H1 (cell line): Measurements from ENCODE around the gene ECE2. TPM values are rescaled to one million over a fixed set of nuclear protein-coding genes. Genes with fewer than 3 reads are reported as not detected.

Experiments used
- CTCF ChIA-PET: fragments of 300-600 bp; sonication (Branson Sonifier 250); formaldehyde crosslinking; loops from one replicate; lab custom pipeline; 2021; ENCODE audit not compliant: partially characterized antibody; lab: Charles Lee
- POLR2A ChIA-PET: fragments of 300-600 bp; sonication (Branson Sonifier 250); formaldehyde crosslinking; loops from one replicate; lab custom pipeline; 2021; ENCODE audit warnings: inconsistent platforms; ENCODE audit not compliant: partially characterized antibody; lab: Charles Lee
- DNase-seq, 2 experiments: peaks; one replicate each; pipeline versions ENCODE4 v3.0.0 to v3.0.0-alpha.2; 2010 to 2022; ENCODE audit warnings: low spot score in 2 of 2, low read depth in 1 of 2, mixed read lengths in 1 of 2
- FAIRE-seq: peaks from 2 replicates; lab custom pipeline; 2011; peaks lifted over from hg19 to GRCh38; lab: Jason Lieb, UNC
- H2AFZ ChIP-seq: 2 replicates; pipeline ENCODE4 v1.8.1; 2012; ENCODE audit warnings: low read length, inconsistent platforms
- H2AK5ac ChIP-seq: 2 replicates; pipeline ENCODE4 v1.6.1; 2013; ENCODE audit warnings: low read depth, low read length
- H2BK120ac ChIP-seq: replicated peaks from 2 replicates; pipeline ENCODE3; 2013; ENCODE audit warnings: low read depth, low read length, inconsistent platforms
- H2BK12ac ChIP-seq: 2 replicates; pipeline ENCODE4 v1.6.1; 2013; ENCODE audit warnings: low read depth, low read length
- H2BK15ac ChIP-seq: 2 replicates; pipeline ENCODE4 v1.6.1; 2013; ENCODE audit warnings: low read length
- H2BK20ac ChIP-seq: 2 replicates; pipeline ENCODE4 v1.6.1; 2013; ENCODE audit warnings: low read length
- H2BK5ac ChIP-seq: 2 replicates; pipeline ENCODE4 v1.6.1; 2013; ENCODE audit warnings: low read depth, low read length
- H3K14ac ChIP-seq: 2 replicates; pipeline ENCODE4 v1.6.1; 2013; ENCODE audit warnings: inconsistent platforms; ENCODE audit not compliant: insufficient read length
- H3K18ac ChIP-seq: 2 replicates; pipeline ENCODE4 v1.6.1; 2013; ENCODE audit warnings: low read length; ENCODE audit errors: extremely low read depth
- H3K23ac ChIP-seq: 2 replicates; pipeline ENCODE4 v1.6.1; 2013; ENCODE audit warnings: inconsistent platforms; ENCODE audit not compliant: insufficient read length
- H3K23me2 ChIP-seq: 2 replicates; pipeline ENCODE4 v1.6.1; 2013; ENCODE audit warnings: low read depth, low read length
- H3K27ac ChIP-seq: 2 replicates; pipeline ENCODE4 v1.6.1; 2011; ENCODE audit warnings: low read depth, low read length, inconsistent platforms
- H3K27me3 ChIP-seq, 4 experiments: replicated peaks in 1 of 4; 1 replicate in 1 of 4; 2 replicates in 3 of 4; pipeline versions ENCODE4 v1.6.1 to v1.8.1; 2011 to 2013; ENCODE audit warnings: low read length in 3 of 4, mild to moderate bottlenecking in 3 of 4, inconsistent platforms in 2 of 4, mixed read lengths in 2 of 4, moderate library complexity in 1 of 4; ENCODE audit not compliant: control insufficient read depth in 3 of 4, insufficient read depth in 3 of 4; ENCODE audit errors: extremely low read depth in 1 of 4
- H3K36me3 ChIP-seq, 4 experiments: 2 replicates each; pipeline versions ENCODE4 v1.6.1 to v1.8.1; 2011 to 2013; ENCODE audit warnings: mild to moderate bottlenecking in 4 of 4, low read length in 3 of 4, moderate library complexity in 2 of 4, control low read depth in 1 of 4, inconsistent platforms in 1 of 4; ENCODE audit not compliant: insufficient read depth in 4 of 4, control insufficient read depth in 2 of 4
- H3K4ac ChIP-seq: replicated peaks from 2 replicates; pipeline ENCODE3; 2013; ENCODE audit warnings: low read length, low read depth, mixed read lengths, inconsistent platforms; ENCODE audit not compliant: insufficient read length
- H3K4me1 ChIP-seq, 4 experiments: replicated peaks in 1 of 4; 1 replicate in 1 of 4; 2 replicates in 3 of 4; pipeline versions ENCODE4 v1.6.1 to v1.8.1; 2011 to 2013; ENCODE audit warnings: low read length in 3 of 4, inconsistent platforms in 2 of 4, mixed read lengths in 1 of 4; ENCODE audit not compliant: insufficient read depth in 4 of 4, control insufficient read depth in 3 of 4
- H3K4me2 ChIP-seq, 2 experiments: 2 replicates each; pipeline versions ENCODE4 v1.6.1 to v1.8.1; 2011 to 2013; ENCODE audit warnings: low read depth in 2 of 2, low read length in 2 of 2, control low read depth in 1 of 2, inconsistent platforms in 1 of 2, mild to moderate bottlenecking in 1 of 2; ENCODE audit not compliant: insufficient read depth in 1 of 2
- H3K4me3 ChIP-seq, 4 experiments: fragments of 200-600, 300-600 bp in 1 of 4; sonication (generic), shearing (Covaris generic), sonication (Bioruptor Twin) in 1 of 4; 2 replicates each; pipeline versions ENCODE4 v1.5.1 to v1.8.1; 2011 to 2016; ENCODE audit warnings: low read length in 4 of 4, low read depth in 3 of 4, control low read depth in 2 of 4, inconsistent platforms in 2 of 4, mild to moderate bottlenecking in 2 of 4, mixed read lengths in 1 of 4, moderate library complexity in 1 of 4; ENCODE audit not compliant: insufficient read depth in 2 of 4; ENCODE audit errors: extremely low read depth in 1 of 4
- H3K56ac ChIP-seq: replicated peaks from 2 replicates; pipeline ENCODE3; 2013; ENCODE audit warnings: low read depth, mild to moderate bottlenecking, mixed read lengths, low read length, inconsistent platforms; ENCODE audit not compliant: insufficient read length
- H3K79me1 ChIP-seq: 2 replicates; pipeline ENCODE4 v1.6.1; 2013; ENCODE audit warnings: low read depth, low read length, control low read depth
- H3K79me2 ChIP-seq, 2 experiments: 2 replicates each; pipeline versions ENCODE4 v1.6.1 to v1.8.1; 2012 to 2013; ENCODE audit warnings: low read length in 2 of 2, mild to moderate bottlenecking in 2 of 2, inconsistent platforms in 1 of 2; ENCODE audit not compliant: insufficient read depth in 2 of 2, control insufficient read depth in 1 of 2
- H3K9ac ChIP-seq, 4 experiments: replicated peaks in 1 of 4; 1 replicate in 1 of 4; 2 replicates in 3 of 4; pipeline versions ENCODE4 v1.6.1 to v1.8.1; 2011 to 2013; ENCODE audit warnings: low read depth in 3 of 4, low read length in 3 of 4, control low read depth in 2 of 4, mild to moderate bottlenecking in 2 of 4, moderate library complexity in 2 of 4, inconsistent platforms in 1 of 4; ENCODE audit errors: extremely low read depth in 1 of 4
- H3K9me3 ChIP-seq, 2 experiments: 2 replicates each; pipeline versions ENCODE4 v1.6.1 to v1.8.1; 2012 to 2013; ENCODE audit warnings: mild to moderate bottlenecking in 2 of 2, moderate library complexity in 2 of 2, control low read depth in 1 of 2, inconsistent platforms in 1 of 2, low read depth in 1 of 2, low read length in 1 of 2, mixed read lengths in 1 of 2; ENCODE audit not compliant: insufficient read depth in 2 of 2
- H4K20me1 ChIP-seq, 2 experiments: replicated peaks in 1 of 2; 2 replicates each; pipeline versions ENCODE3 to v1.8.1; 2011 to 2013; ENCODE audit warnings: inconsistent platforms in 2 of 2, low read length in 2 of 2, mild to moderate bottlenecking in 1 of 2; ENCODE audit not compliant: insufficient read depth in 2 of 2, control insufficient read depth in 1 of 2
- H4K5ac ChIP-seq: 2 replicates; pipeline ENCODE4 v1.6.1; 2013; ENCODE audit warnings: low read length, low read depth, mixed read lengths, inconsistent platforms; ENCODE audit not compliant: insufficient read length
- H4K8ac ChIP-seq: 2 replicates; pipeline ENCODE4 v1.8.0; 2013; ENCODE audit warnings: mild to moderate bottlenecking, moderate library complexity, low read length, inconsistent platforms; ENCODE audit not compliant: insufficient read depth; ENCODE audit errors: extremely low read depth
- H4K91ac ChIP-seq: replicated peaks from 2 replicates; pipeline ENCODE3; 2013; ENCODE audit warnings: low read length, mixed read lengths, inconsistent platforms; ENCODE audit not compliant: insufficient read length
- BACH1 ChIP-seq: IDR thresholded peaks from 2 replicates; pipeline ENCODE4 v1.6.1; 2012; ENCODE audit warnings: low read length, improper control_type of control experiment
- CEBPB ChIP-seq: IDR thresholded peaks from 2 replicates; pipeline ENCODE4 v1.6.1; 2012; ENCODE audit warnings: low read depth, low read length
- CTCF ChIP-seq, 3 experiments: IDR thresholded peaks; 1 replicate in 2 of 3; 2 replicates in 1 of 3; pipeline versions ENCODE4 v1.5.1 to v1.6.1; 2011; ENCODE audit warnings: low read length in 3 of 3, mild to moderate bottlenecking in 3 of 3, inconsistent platforms in 2 of 3, low read depth in 1 of 3, moderate library complexity in 1 of 3; ENCODE audit not compliant: insufficient read depth in 1 of 3; ENCODE audit errors: control extremely low read depth in 1 of 3
- GABPA ChIP-seq: IDR thresholded peaks from 2 replicates; pipeline ENCODE4 v1.6.1; 2011; ENCODE audit warnings: mild to moderate bottlenecking, low read length, moderate library complexity, borderline replicate concordance; ENCODE audit not compliant: insufficient read depth
- HDAC6 ChIP-seq: IDR thresholded peaks from one replicate; pipeline ENCODE4 v1.7.1; 2012; ENCODE audit warnings: low read depth, mild to moderate bottlenecking, inconsistent platforms, low read length, moderate library complexity
- RNF2 ChIP-seq: fragments of 200-900, 300-1000 bp; sonication (generic); IDR thresholded peaks from 2 replicates; pipeline ENCODE4 v1.7.1; 2016; ENCODE audit warnings: borderline replicate concordance, low read depth, mild to moderate bottlenecking, antibody characterized with exemption, low read length; ENCODE audit not compliant: poor library complexity, severe bottlenecking; ENCODE audit errors: missing control alignments
- SRF ChIP-seq: IDR thresholded peaks from 2 replicates; pipeline ENCODE4 v1.6.1; 2011; ENCODE audit warnings: mild to moderate bottlenecking, low read depth, low read length, moderate library complexity
- WGBS, 2 experiments: shearing (Covaris generic) in 1 of 2; methylation state at CpG; one replicate each; pipeline versions ENCODE4 v1.1.6 to v1.1.7; 2013 to 2015; ENCODE audit warnings: low lambda C conversion rate in 2 of 2, mixed read lengths in 2 of 2, inconsistent platforms in 1 of 2, low coverage in 1 of 2, missing lambda C conversion rate in 1 of 2; ENCODE audit not compliant: insufficient replicate concordance in 2 of 2, insufficient coverage in 1 of 2, insufficient read length in 1 of 2; ENCODE audit errors: extremely low coverage in 1 of 2, missing lambda C conversion rate in 1 of 2; 5-methylcytosine and 5-hydroxymethylcytosine counted together
- polyA plus RNA-seq, 7 experiments: library from polyadenylated mRNA; depleted of rRNA in 3 of 7; stranded (reverse) in 5 of 7; unstranded in 2 of 7; fragments of >200 nt in 5 of 7; fragments of 200-250 nt in 2 of 7; gene quantifications; 1 replicate in 5 of 7; 2 replicates in 1 of 7; 4 replicates in 1 of 7; pipeline versions ENCODE4 v1.2.1 to v1.2.3, GENCODE V29; 2011 to 2013; ENCODE audit warnings: missing spikeins in 2 of 7, mixed read lengths in 2 of 7
- total RNA-seq: library from RNA; stranded (reverse); fragmentation: NEBNext Ultra II Directional; extraction: Animal tissue kit (Norgen Biotek cat#: 25700); gene quantifications from 2 replicates; pipeline ENCODE4 v1.2.1, GENCODE V29; 2021

ECE2 gene
- total and polyA plus RNA-seq, 2 of the 8 experiments (the other 6 are each of a cell fraction or from before 2014, with no cell fraction given), result 0.44 to 0.86 TPM

GRCh38 chr3:184248454-184249411, 27.1 kb upstream of the ECE2 start, which contains the start of gene ALG3:
Gene ALG3 (minus strand): TSS chr3:184248962. CDS start chr3:184248940, 22 bp downstream.
- H4K8ac ChIP-seq, result peak within 1 kb of the TSS; percentile 98
- peaks cover 10 to 18% (median 14%) of the 10 kb centered on the region in 4 experiments; a peak in 7 of 8 replicates for H3K36me3 ChIP-seq
- H3K9me3 ChIP-seq, result no peaks in the 10 kb centered on the region
- H3K4me2 ChIP-seq, result peak within 1 kb of the TSS; percentile 75 to 94
- peak in 1 of 2 experiments; percentile 94 for DNase-seq
- peak within 1 kb of the TSS; percentile 96 for H2BK5ac ChIP-seq
- peak within 1 kb of the TSS; percentile 71 to 98 (median 85) for H3K4me3 ChIP-seq
- peak within 1 kb of the TSS; percentile 69 for H4K5ac ChIP-seq
- FAIRE-seq, result no peak
- WGBS, 2 experiments, result 1% methylated on average over 45 of the region's 49 CpGs; no CpG with 5 or more reads in 1 of the 2 experiments
- no peaks in the 10 kb centered on the region for H4K20me1 ChIP-seq
- no peak within 1 kb of the TSS for H3K23ac ChIP-seq
- no peak within 1 kb of the TSS for H2AK5ac ChIP-seq
- POLR2A ChIA-PET, result interaction anchor here (0.5 to 3.8 kb wide), 5 partner anchors 8 to 104 kb away, joined by 3 to 13 read pairs (median 6); partner anchors contain the start of gene CAMK2N2
- H2BK120ac ChIP-seq, result peak within 1 kb of the TSS; percentile 40
- peaks cover 13% of the 10 kb centered on the region for H3K23me2 ChIP-seq
- peak within 1 kb of the TSS; percentile 82; the same call in 1 of the 2 replicates for H2BK20ac ChIP-seq
- H3K79me2 ChIP-seq, result peaks cover 0 to 11% of the 10 kb centered on the region in 2 experiments; a peak in 3 of 4 replicates
- CTCF ChIA-PET, result interaction anchor here (0.6 to 14.0 kb wide), 13 partner anchors 8 to 212 kb away, joined by 3 to 136 read pairs (median 10); partner anchors contain the start of genes CAMK2N2 and VWA5B2
- no peaks in the 10 kb centered on the region for H3K4me1 ChIP-seq
- no peaks in the 10 kb centered on the region for H3K27me3 ChIP-seq
- peak within 1 kb of the TSS; percentile 77 to 94 (median 87) for H3K9ac ChIP-seq
- no peak within 1 kb of the TSS for H3K14ac ChIP-seq
- peak within 1 kb of the TSS; percentile 94; the same call in 1 of the 2 replicates for H2BK12ac ChIP-seq
- peak within 1 kb of the TSS; percentile 98 for H2AFZ ChIP-seq
- no peak within 1 kb of the TSS for H3K4ac ChIP-seq
- H3K79me1 ChIP-seq, result peaks cover 2% of the 10 kb centered on the region
- peak within 1 kb of the TSS; percentile 75 for H4K91ac ChIP-seq
- H3K27ac ChIP-seq, result peak within 1 kb of the TSS; percentile 89
- H2BK15ac ChIP-seq, result peak within 1 kb of the TSS; percentile 83
- peak within 1 kb of the TSS; percentile 60 for H3K56ac ChIP-seq
- peak within 1 kb of the TSS; percentile 83 for H3K18ac ChIP-seq
- TF ChIP-seq SRF (no peak; the same call in 1 of the 2 replicates), HDAC6 (no peak), CTCF (IDR thresholded peaks at IDR 0.05; ENCODE audit: control extremely low read depth in 1 of 3, insufficient read depth in 1 of 3, low read depth in 1 of 3, low read length in 3 of 3) (peak in 1 of 3 experiments; percentile 16; a peak in 1 of 4 replicates), CEBPB (peak; percentile 47; the same call in 1 of the 2 replicates), BACH1 (0 out of 2 replicates have a peak, but pooled peaks have one; percentile 15), GABPA (peak; percentile 92), RNF2 (no peak)
